ENCODE results near the gene SLC47A2.

The SLC47A2 gene

GRCh38 chr17:19706791-19707727 lies 9.3 kb downstream of the SLC47A2 start:
- WGBS: 86% methylated on average over 9 of the region's 12 CpGs
- no peak overlapping the region for H3K4me2 ChIP-seq (ENCODE audit: low read length, poor library complexity, severe bottlenecking)
- H4K8ac ChIP-seq (ENCODE audit: low read length): no peak overlapping the region
- H3K4me3 ChIP-seq (ENCODE audit: insufficient read depth in 1 of 2, low read depth in 1 of 2, low read length in 2 of 2): no peak overlapping the region
- H2BK12ac ChIP-seq (ENCODE audit: low read length in 2 of 2): no peak overlapping the region
- H2AK5ac ChIP-seq (ENCODE audit: low read length, severe bottlenecking): no peak overlapping the region
- H4K91ac ChIP-seq (ENCODE audit: low read length): no peak overlapping the region
- peaks cover 16% of the 10 kb centered on the region for H3K4me1 ChIP-seq (ENCODE audit: control insufficient read depth, insufficient read depth, low read depth, low read length)
- H2AFZ ChIP-seq (ENCODE audit: low read depth, low read length): no peak overlapping the region
- no peak overlapping the region for H2BK15ac ChIP-seq (ENCODE audit: low read depth, poor library complexity, severe bottlenecking)
- H3K18ac ChIP-seq (ENCODE audit: low read depth in 1 of 2, low read length in 2 of 2): no peak overlapping the region
- H3K23ac ChIP-seq (ENCODE audit: low read length in 2 of 2): no peak overlapping the region
- H2BK5ac ChIP-seq (ENCODE audit: low read depth, low read length, poor library complexity, severe bottlenecking): no peak overlapping the region
- no peaks in the 10 kb centered on the region for H3K27me3 ChIP-seq (ENCODE audit: control insufficient read depth in 1 of 2, insufficient read depth in 1 of 2, low read length in 2 of 2)
- H3K79me1 ChIP-seq (replicated peaks; ENCODE audit: low read length, poor library complexity, severe bottlenecking): no peaks in the 10 kb centered on the region
- no peak overlapping the region for H3K27ac ChIP-seq (ENCODE audit: low read length, poor library complexity, severe bottlenecking)
- H2BK120ac ChIP-seq (ENCODE audit: low read depth, low read length): no peak overlapping the region
- H3K14ac ChIP-seq (ENCODE audit: low read length in 2 of 2): no peak overlapping the region
- DNase-seq: no peak
- no peaks in the 10 kb centered on the region for H3K36me3 ChIP-seq (ENCODE audit: control insufficient read depth in 1 of 2, insufficient read depth in 2 of 2, low read depth in 1 of 2, low read length in 2 of 2)
- H3K9ac ChIP-seq (ENCODE audit: low read length): no peak overlapping the region
- no peak overlapping the region for H3K4ac ChIP-seq (ENCODE audit: low read depth in 1 of 2, low read length in 2 of 2)
- no peaks in the 10 kb centered on the region for H3K9me3 ChIP-seq (ENCODE audit: control insufficient read depth, low read length)

- H2BK15ac ChIP-seq (ENCODE audit: low read depth, poor library complexity, severe bottlenecking): no peak overlapping the region
- H3K9ac ChIP-seq (ENCODE audit: low read length): no peak overlapping the region
- no peaks in the 10 kb centered on the region for H3K27me3 ChIP-seq (ENCODE audit: control insufficient read depth in 1 of 2, insufficient read depth in 1 of 2, low read length in 2 of 2)
- H4K8ac ChIP-seq (ENCODE audit: low read length): no peak overlapping the region
- no peak overlapping the region for H2BK5ac ChIP-seq (ENCODE audit: low read depth, low read length, poor library complexity, severe bottlenecking)
- H3K4me3 ChIP-seq (ENCODE audit: insufficient read depth in 1 of 2, low read depth in 1 of 2, low read length in 2 of 2): no peak overlapping the region
- H2BK120ac ChIP-seq (ENCODE audit: low read depth, low read length): no peak overlapping the region
- no peak overlapping the region for H3K14ac ChIP-seq (ENCODE audit: low read length in 2 of 2)
- H3K36me3 ChIP-seq (ENCODE audit: control insufficient read depth in 1 of 2, insufficient read depth in 2 of 2, low read depth in 1 of 2, low read length in 2 of 2): no peaks in the 10 kb centered on the region
- H2AK5ac ChIP-seq (ENCODE audit: low read length, severe bottlenecking): no peak overlapping the region
- no peak for DNase-seq
- H2BK12ac ChIP-seq (ENCODE audit: low read length in 2 of 2): no peak overlapping the region
- no peak overlapping the region for H3K4ac ChIP-seq (ENCODE audit: low read depth in 1 of 2, low read length in 2 of 2)
- no peaks in the 10 kb centered on the region for H3K9me3 ChIP-seq (ENCODE audit: control insufficient read depth, low read length)
- no peaks in the 10 kb centered on the region for H3K79me1 ChIP-seq (replicated peaks; ENCODE audit: low read length, poor library complexity, severe bottlenecking)
- no peak overlapping the region for H3K27ac ChIP-seq (ENCODE audit: low read length, poor library complexity, severe bottlenecking)
- H3K4me1 ChIP-seq (ENCODE audit: control insufficient read depth, insufficient read depth, low read depth, low read length): peaks cover 16% of the 10 kb centered on the region
- no peak overlapping the region for H2AFZ ChIP-seq (ENCODE audit: low read depth, low read length)
- WGBS: 90% methylated on average over 18 of the region's 22 CpGs
- no peak overlapping the region for H4K91ac ChIP-seq (ENCODE audit: low read length)
- H3K4me2 ChIP-seq (ENCODE audit: low read length, poor library complexity, severe bottlenecking): no peak overlapping the region
- H3K23ac ChIP-seq (ENCODE audit: low read length in 2 of 2): no peak overlapping the region
- no peak overlapping the region for H3K18ac ChIP-seq (ENCODE audit: low read depth in 1 of 2, low read length in 2 of 2)
Observed at GRCh38 chr17:19705771-19706770, 10.3 kb downstream of the SLC47A2 start.

- no peak overlapping the region for H3K4ac ChIP-seq (ENCODE audit: low read depth in 1 of 2, low read length in 2 of 2)
- no peak overlapping the region for H2AK5ac ChIP-seq (ENCODE audit: low read length, severe bottlenecking)
- H3K9me3 ChIP-seq (ENCODE audit: control insufficient read depth, low read length): no peaks in the 10 kb centered on the region
- H3K4me3 ChIP-seq (ENCODE audit: insufficient read depth in 1 of 2, low read depth in 1 of 2, low read length in 2 of 2): no peak overlapping the region
- H2BK12ac ChIP-seq (ENCODE audit: low read length in 2 of 2): no peak overlapping the region
- H3K4me2 ChIP-seq (ENCODE audit: low read length, poor library complexity, severe bottlenecking): no peak overlapping the region
- H3K79me1 ChIP-seq (replicated peaks; ENCODE audit: low read length, poor library complexity, severe bottlenecking): no peaks in the 10 kb centered on the region
- no peak overlapping the region for H2BK120ac ChIP-seq (ENCODE audit: low read depth, low read length)
- H2BK5ac ChIP-seq (ENCODE audit: low read depth, low read length, poor library complexity, severe bottlenecking): no peak overlapping the region
- no peak overlapping the region for H4K8ac ChIP-seq (ENCODE audit: low read length)
- H3K27me3 ChIP-seq (ENCODE audit: control insufficient read depth in 1 of 2, insufficient read depth in 1 of 2, low read length in 2 of 2): no peaks in the 10 kb centered on the region
- no peaks in the 10 kb centered on the region for H3K36me3 ChIP-seq (ENCODE audit: control insufficient read depth in 1 of 2, insufficient read depth in 2 of 2, low read depth in 1 of 2, low read length in 2 of 2)
- H3K23ac ChIP-seq (ENCODE audit: low read length in 2 of 2): no peak overlapping the region
- WGBS: 87% methylated on average over 13 of the region's 13 CpGs
- peak overlapping the region; percentile 18 for H4K91ac ChIP-seq (ENCODE audit: low read length)
- peaks cover 16% of the 10 kb centered on the region for H3K4me1 ChIP-seq (ENCODE audit: control insufficient read depth, insufficient read depth, low read depth, low read length)
- H3K14ac ChIP-seq (ENCODE audit: low read length in 2 of 2): no peak overlapping the region
- H3K18ac ChIP-seq (ENCODE audit: low read depth in 1 of 2, low read length in 2 of 2): no peak overlapping the region
- no peak overlapping the region for H3K9ac ChIP-seq (ENCODE audit: low read length)
- no peak overlapping the region for H3K27ac ChIP-seq (ENCODE audit: low read length, poor library complexity, severe bottlenecking)
- peak overlapping the region; percentile 26 for H2BK15ac ChIP-seq (ENCODE audit: low read depth, poor library complexity, severe bottlenecking)
- H2AFZ ChIP-seq (ENCODE audit: low read depth, low read length): no peak overlapping the region
- DNase-seq: no peak
Observed at GRCh38 chr17:19705201-19705600, 11.2 kb downstream of the SLC47A2 start.

Data from mesenchymal stem cell (in vitro differentiated cells and primary cell).